OCI-LY1 (cell line): ENCODE measurements around the gene IGFBP5.

Experiments
- H2AFZ ChIP-seq: fragments of 200-600 bp; sonication (generic), shearing (Covaris generic); 2 replicates; pipeline ENCODE4 v1.6.0; 2014; ENCODE audit warnings: antibody characterized with exemption, mild to moderate bottlenecking, low read length
- H3F3A ChIP-seq: fragments of 200-600 bp; sonication (generic), shearing (Covaris generic); 2 replicates; pipeline ENCODE4 v1.6.0; 2014; ENCODE audit warnings: mild to moderate bottlenecking, antibody characterized with exemption, low read length, moderate library complexity; ENCODE audit not compliant: insufficient read depth
- H3K27ac ChIP-seq: fragments of 200-600 bp; sonication (generic); 2 replicates; pipeline ENCODE4 v1.5.1; 2014; ENCODE audit warnings: low read length, mixed run types, mild to moderate bottlenecking, low read depth; ENCODE audit not compliant: poor library complexity, severe bottlenecking
- H3K27me3 ChIP-seq: fragments of 200-600 bp; sonication (generic); 2 replicates; pipeline ENCODE4 v1.6.0; 2014; ENCODE audit warnings: antibody characterized with exemption, mild to moderate bottlenecking, low read length, moderate library complexity; ENCODE audit not compliant: insufficient read depth
- H3K36me3 ChIP-seq: fragments of 200-600 bp; sonication (generic); 2 replicates; pipeline ENCODE4 v1.6.1; 2014; ENCODE audit warnings: mild to moderate bottlenecking, antibody characterized with exemption, low read length, moderate library complexity, mixed read lengths; ENCODE audit not compliant: insufficient read depth
- H3K4me1 ChIP-seq: fragments of 200-600 bp; sonication (generic); 2 replicates; pipeline ENCODE4 v1.5.1; 2014; ENCODE audit warnings: mild to moderate bottlenecking, low read length, moderate library complexity; ENCODE audit not compliant: insufficient read depth, severe bottlenecking
- H3K4me2 ChIP-seq: fragments of 200-600 bp; sonication (generic), shearing (Covaris generic); 2 replicates; pipeline ENCODE4 v1.6.1; 2014; ENCODE audit warnings: low read length
- H3K4me3 ChIP-seq: fragments of 200-600 bp; sonication (generic); 2 replicates; pipeline ENCODE4 v1.5.1; 2014; ENCODE audit warnings: low read length, low read depth, mild to moderate bottlenecking, mixed read lengths; ENCODE audit not compliant: poor library complexity, severe bottlenecking
- H3K79me2 ChIP-seq: fragments of 200-600 bp; shearing (Covaris generic); 2 replicates; pipeline ENCODE4 v1.6.1; 2016; ENCODE audit warnings: mixed run types, low read length, mixed read lengths; ENCODE audit not compliant: insufficient read depth
- H3K9ac ChIP-seq: fragments of 200-600 bp; sonication (generic), shearing (Covaris generic); 2 replicates; pipeline ENCODE4 v1.6.1; 2014; ENCODE audit warnings: mild to moderate bottlenecking, low read length, mixed read lengths
- H3K9me2 ChIP-seq: fragments of 200-600 bp; sonication (generic), shearing (Covaris generic); 2 replicates; pipeline ENCODE4 v1.6.1; 2014; ENCODE audit warnings: low read depth, mild to moderate bottlenecking, low read length, mixed read lengths
- H3K9me3 ChIP-seq: fragments of 200-600 bp; shearing (Covaris generic); 2 replicates; pipeline ENCODE4 v1.6.1; 2014; ENCODE audit warnings: low read length, mixed read lengths
- H4K20me1 ChIP-seq: fragments of 200-600 bp; sonication (generic), shearing (Covaris generic); 2 replicates; pipeline ENCODE4 v1.6.0; 2016; ENCODE audit warnings: mild to moderate bottlenecking, low read length; ENCODE audit not compliant: insufficient read depth
- CTCF ChIP-seq: fragments of 200-600 bp; sonication (generic), shearing (Covaris generic); IDR thresholded peaks from 2 replicates; pipeline ENCODE4 v1.5.1; 2017; ENCODE audit warnings: mild to moderate bottlenecking, antibody characterized with exemption, low read length, moderate library complexity, mixed read lengths
- EZH2 ChIP-seq: fragments of 200-600 bp; sonication (generic), shearing (Covaris generic); IDR thresholded peaks from 2 replicates; pipeline ENCODE4 v1.8.0; 2017; ENCODE audit warnings: borderline replicate concordance, mixed run types, mild to moderate bottlenecking, antibody characterized with exemption, low read length, moderate library complexity, mixed read lengths

Gene IGFBP5

GRCh38 chr2:216657980-216658379 is 37.4 kb downstream of the IGFBP5 start:
- no peak overlapping the region for H3K27ac ChIP-seq
- no peaks in the 10 kb centered on the region for H3K4me1 ChIP-seq
- no peaks in the 10 kb centered on the region for H3K36me3 ChIP-seq
- no peaks in the 10 kb centered on the region for H4K20me1 ChIP-seq
- no peak overlapping the region for H3K4me3 ChIP-seq
- no peaks in the 10 kb centered on the region for H3K9me3 ChIP-seq
- H3K9ac ChIP-seq: no peak overlapping the region
- no peaks in the 10 kb centered on the region for H3K27me3 ChIP-seq
- no peaks in the 10 kb centered on the region for H3K9me2 ChIP-seq
- no peak overlapping the region for H3K4me2 ChIP-seq
- H2AFZ ChIP-seq: no peak overlapping the region
- H3K79me2 ChIP-seq: no peaks in the 10 kb centered on the region
- no peaks in the 10 kb centered on the region for H3F3A ChIP-seq
- TF ChIP-seq EZH2 (no peak), CTCF (no peak)

GRCh38 chr2:216657086-216657855 is 38.1 kb downstream of the IGFBP5 start:
- no peaks in the 10 kb centered on the region for H4K20me1 ChIP-seq
- H3K36me3 ChIP-seq: no peaks in the 10 kb centered on the region
- H3K4me1 ChIP-seq: no peaks in the 10 kb centered on the region
- H3K9ac ChIP-seq: no peak overlapping the region
- H2AFZ ChIP-seq: no peak overlapping the region
- H3F3A ChIP-seq: no peaks in the 10 kb centered on the region
- no peaks in the 10 kb centered on the region for H3K27me3 ChIP-seq
- TF ChIP-seq EZH2: no peak
- TF ChIP-seq CTCF: no peak
- H3K4me3 ChIP-seq: no peak overlapping the region
- no peaks in the 10 kb centered on the region for H3K9me3 ChIP-seq
- H3K27ac ChIP-seq: no peak overlapping the region
- no peaks in the 10 kb centered on the region for H3K9me2 ChIP-seq
- no peaks in the 10 kb centered on the region for H3K79me2 ChIP-seq
- no peak overlapping the region for H3K4me2 ChIP-seq

- Histone ChIP-seq H3K27ac (no peak overlapping the region), H3K36me3 (no peaks in the 10 kb centered on the region), H3K9me2 (no peaks in the 10 kb centered on the region), H2AFZ (no peak overlapping the region), H3K4me3 (no peak overlapping the region), H4K20me1 (no peaks in the 10 kb centered on the region), H3K4me2 (no peak overlapping the region), H3K9me3 (no peaks in the 10 kb centered on the region), H3K4me1 (no peaks in the 10 kb centered on the region), H3F3A (no peaks in the 10 kb centered on the region), H3K79me2 (no peaks in the 10 kb centered on the region), H3K9ac (no peak overlapping the region), H3K27me3 (no peaks in the 10 kb centered on the region)
- TF ChIP-seq CTCF (no peak), EZH2 (no peak)
These were observed 40.8 kb downstream of the IGFBP5 start for GRCh38 chr2:216654528-216655052.
